GM21423 (cell line): Measurements from ENCODE around the gene ACADL.
A peak's percentile ranks its signal among the peaks of the same experiment; 100 is the strongest.

Experiments used
- ATAC-seq: cut with Tn5 transposase; IDR thresholded peaks from one replicate; pipeline ENCODE4 v1.9.1; 2021; ENCODE audit warnings: mild to moderate bottlenecking, moderate library complexity; ENCODE audit not compliant: unreplicated experiment

ACADL gene

GRCh38 chr2:210171309-210172218, 53.7 kb downstream of the ACADL start, which contains the start of gene KANSL1L:
TSS of gene KANSL1L (minus strand) at chr2:210171409. CDS start at chr2:210154582, 16,827 bp downstream.
- ATAC-seq: peak; percentile 65

- peak; percentile 64 for ATAC-seq
Measured at GRCh38 chr2:210170446-210171303, 54.6 kb downstream of the ACADL start.

GRCh38 chr2:210170196-210170445, 55.1 kb downstream of the ACADL start:
- no peak for ATAC-seq

GRCh38 chr2:210169516-210170195, 55.6 kb downstream of the ACADL start:
- peak; percentile 30 for ATAC-seq

GRCh38 chr2:210167227-210167626, 58.0 kb downstream of the ACADL start:
- no peak for ATAC-seq

GRCh38 chr2:210162466-210163124, 62.7 kb downstream of the ACADL start:
- ATAC-seq: no peak

- ATAC-seq: no peak
Measured at GRCh38 chr2:210159059-210159458, 66.2 kb downstream of the ACADL start.

- no peak for ATAC-seq
Measured at GRCh38 chr2:210158236-210158635, 67.0 kb downstream of the ACADL start.

GRCh38 chr2:210157526-210157925, 67.7 kb downstream of the ACADL start:
- no peak for ATAC-seq

- ATAC-seq: no peak
Measured at GRCh38 chr2:210147614-210148013, 77.6 kb downstream of the ACADL start.
